Ovary (tissue), 3 donors: ENCODE data around the gene LRP1.

Source experiments
- CTCF ChIP-seq, 3 donors: fragments of 450-650 bp in 2 of 3; fragments of 200-600 bp in 1 of 3; IDR thresholded peaks; one replicate each; pipeline versions ENCODE4 v1.5.1 to v1.8.0; 2016 to 2022; ENCODE audit warnings: antibody characterized with exemption in 3 of 3, mild to moderate bottlenecking in 1 of 3
- EP300 ChIP-seq: sonication (generic); formaldehyde crosslinking; IDR thresholded peaks from one replicate; pipeline ENCODE4 v1.6.1; 2017; ENCODE audit warnings: antibody characterized with exemption
- POLR2A ChIP-seq: fragments of 450-650 bp; IDR thresholded peaks from one replicate; pipeline ENCODE4 v1.6.1; 2017; ENCODE audit warnings: antibody characterized with exemption, mild to moderate bottlenecking, moderate library complexity
- donor health status: DM: no; HTN: no; CAD: no.

- TF ChIP-seq CTCF (IDR thresholded peaks at IDR 0.05), result no peak
- no peak for TF ChIP-seq EP300
- TF ChIP-seq POLR2A, result no peak
Observed at GRCh38 chr12:57168058-57168457, 39.8 kb downstream of the LRP1 start.
